ENCODE measurements around the gene ORC5.

- TF ChIP-seq CTCF (conservative IDR thresholded peaks at IDR 0.05; ENCODE audit: low read length) (no peak), EZH2phosphoT487 (IDR thresholded peaks at IDR 0.05; ENCODE audit: borderline replicate concordance) (no peak)
Measured at GRCh38 chr7:104174798-104175197, 33.0 kb downstream of the ORC5 start.
